Ectodermal cell (in vitro differentiated cells): ENCODE data around the gene OR52D1.

Experiments
- H3K27ac ChIP-seq: 2 replicates; pipeline ENCODE4 v1.7.0; 2013; ENCODE audit warnings: mild to moderate bottlenecking, low read depth, low read length; ENCODE audit not compliant: insufficient read depth, poor library complexity, severe bottlenecking
- H3K27me3 ChIP-seq: 2 replicates; pipeline ENCODE4 v1.7.0; 2013; ENCODE audit warnings: mild to moderate bottlenecking, low read length; ENCODE audit not compliant: insufficient read depth, control insufficient read depth, poor library complexity, severe bottlenecking
- H3K36me3 ChIP-seq: one replicate; pipeline ENCODE4 v1.7.0; 2013; ENCODE audit warnings: low read length; ENCODE audit not compliant: control insufficient read depth, insufficient read depth
- H3K4me1 ChIP-seq: one replicate; pipeline ENCODE4 v1.7.0; 2013; ENCODE audit warnings: low read length; ENCODE audit not compliant: control insufficient read depth, insufficient read depth
- H3K4me3 ChIP-seq: 2 replicates; pipeline ENCODE4 v1.7.0; 2013; ENCODE audit warnings: low read depth, low read length, control low read depth; ENCODE audit not compliant: insufficient read depth
- H3K9me3 ChIP-seq: 2 replicates; pipeline ENCODE4 v1.7.0; 2013; ENCODE audit warnings: mild to moderate bottlenecking, low read length, moderate library complexity; ENCODE audit not compliant: control insufficient read depth
- WGBS, 2 experiments: methylation state at CpG; one replicate each; pipeline ENCODE4 v1.1.7; 2013; ENCODE audit warnings: missing lambda C conversion rate in 2 of 2; 5-methylcytosine and 5-hydroxymethylcytosine counted together

The OR52D1 gene

DNA sequence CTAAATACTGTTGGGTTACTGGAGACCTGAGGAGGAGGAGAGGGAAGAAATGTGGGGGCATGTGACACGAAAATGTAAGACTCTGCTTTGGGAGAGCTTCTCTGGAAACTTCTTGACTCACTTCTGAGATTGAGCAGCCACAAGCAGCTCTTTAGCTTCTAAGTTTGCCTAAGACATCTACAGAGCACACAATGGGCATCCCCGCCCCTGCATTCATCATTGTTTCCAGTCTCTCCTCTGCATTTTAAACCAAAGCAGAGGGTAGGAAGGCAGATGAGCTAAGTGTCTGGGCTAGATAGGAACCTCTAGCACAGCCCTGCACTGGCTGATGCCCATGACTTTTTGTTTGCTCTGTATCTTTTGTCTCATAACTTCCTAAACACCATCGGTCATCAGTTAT, 2.1 kb upstream of the OR52D1 start:
- H3K27me3 ChIP-seq = no peaks in the 10 kb centered on the region
- no peak overlapping the region for H3K27ac ChIP-seq
- H3K36me3 ChIP-seq = no peaks in the 10 kb centered on the region
- no peak overlapping the region for H3K4me3 ChIP-seq
- H3K4me1 ChIP-seq = peaks cover 4% of the 10 kb centered on the region
- 72 to 84% methylated on average over 2 to 3 of the region's 3 CpGs for WGBS, 2 experiments
- H3K9me3 ChIP-seq = no peaks in the 10 kb centered on the region

DNA sequence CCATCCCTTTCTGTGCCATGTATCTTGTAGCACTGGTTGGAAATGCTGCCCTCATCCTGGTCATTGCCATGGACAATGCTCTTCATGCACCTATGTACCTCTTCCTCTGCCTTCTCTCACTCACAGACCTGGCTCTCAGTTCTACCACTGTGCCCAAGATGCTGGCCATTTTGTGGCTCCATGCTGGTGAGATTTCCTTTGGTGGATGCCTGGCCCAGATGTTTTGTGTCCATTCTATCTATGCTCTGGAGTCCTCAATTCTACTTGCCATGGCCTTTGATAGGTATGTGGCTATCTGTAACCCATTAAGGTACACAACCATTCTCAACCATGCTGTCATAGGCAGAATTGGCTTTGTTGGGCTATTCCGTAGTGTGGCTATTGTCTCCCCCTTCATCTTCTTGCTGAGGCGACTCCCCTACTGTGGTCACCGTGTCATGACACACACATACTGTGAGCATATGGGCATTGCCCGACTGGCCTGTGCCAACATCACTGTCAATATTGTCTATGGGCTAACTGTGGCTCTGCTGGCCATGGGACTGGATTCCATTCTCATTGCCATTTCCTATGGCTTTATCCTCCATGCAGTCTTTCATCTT, 414 bp downstream of the OR52D1 start:
- 90 to 94% methylated on average over 4 of the region's 4 CpGs for WGBS, 2 experiments
- no peaks in the 10 kb centered on the region for H3K9me3 ChIP-seq
- H3K4me1 ChIP-seq = peaks cover 4% of the 10 kb centered on the region
- no peak overlapping the region for H3K4me3 ChIP-seq
- H3K36me3 ChIP-seq = no peaks in the 10 kb centered on the region
- no peaks in the 10 kb centered on the region for H3K27me3 ChIP-seq
- no peak overlapping the region for H3K27ac ChIP-seq

DNA sequence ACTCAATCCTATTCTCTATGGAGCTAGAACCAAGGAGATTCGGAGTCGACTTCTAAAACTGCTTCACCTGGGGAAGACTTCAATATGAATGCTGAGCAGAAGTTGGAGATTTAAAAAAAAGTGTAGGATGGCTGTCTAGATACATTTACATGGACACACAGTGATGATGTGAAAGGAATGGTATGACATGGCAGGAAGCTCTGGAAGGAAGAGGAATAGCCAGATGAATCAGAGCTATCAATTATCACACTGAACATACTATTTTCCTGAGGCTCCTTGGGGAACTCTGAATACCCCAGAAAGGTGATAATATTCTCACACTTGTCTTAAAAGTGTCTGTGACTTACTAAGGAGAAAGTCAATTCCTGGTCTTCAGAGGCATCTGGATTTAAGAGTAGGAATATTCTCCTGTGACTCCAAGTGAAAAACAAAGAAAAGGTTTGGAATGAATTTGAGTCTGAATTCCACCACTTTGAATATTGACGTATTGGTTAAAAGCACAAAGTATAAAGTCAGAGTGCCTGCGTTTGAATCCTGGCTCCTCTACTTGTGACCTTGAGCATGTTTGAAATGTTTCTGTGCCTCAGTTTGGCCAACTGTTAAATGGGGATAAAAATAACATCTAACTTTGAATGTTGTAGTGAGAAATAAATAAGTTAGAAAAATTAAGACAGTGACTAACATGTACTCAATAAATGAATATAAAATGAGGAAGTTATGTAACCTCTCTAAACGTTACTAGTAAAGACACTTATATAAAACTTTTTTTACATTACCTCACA, 1.3 kb downstream of the OR52D1 start:
- H3K4me3 ChIP-seq = no peak overlapping the region
- no peaks in the 10 kb centered on the region for H3K36me3 ChIP-seq
- H3K27ac ChIP-seq = no peak overlapping the region
- peaks cover 4% of the 10 kb centered on the region for H3K4me1 ChIP-seq
- H3K9me3 ChIP-seq = no peaks in the 10 kb centered on the region
- WGBS, 2 experiments = 69 to 74% methylated on average over 4 of the region's 5 CpGs
- no peaks in the 10 kb centered on the region for H3K27me3 ChIP-seq

DNA sequence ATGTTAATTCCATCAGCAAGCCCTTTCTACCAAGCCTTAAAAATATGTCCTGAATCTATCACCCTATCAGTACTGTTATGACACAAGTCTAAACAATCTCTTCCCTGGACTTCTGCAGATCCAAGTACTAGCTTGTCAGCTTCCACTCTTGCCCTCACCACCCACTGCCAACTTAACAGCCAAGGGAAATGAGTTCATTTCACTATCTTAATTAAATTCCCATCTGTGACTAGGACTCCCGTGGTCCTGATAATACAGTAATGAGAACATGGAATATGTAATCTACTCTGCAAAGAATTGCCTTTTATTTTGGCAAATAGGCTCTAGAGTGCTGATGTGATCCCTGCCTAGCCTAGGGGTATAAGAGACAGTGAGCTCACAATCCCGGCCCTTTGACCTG, 11.2 kb downstream of the OR52D1 start:
- Histone ChIP-seq H3K27me3 (no peaks in the 10 kb centered on the region), H3K36me3 (no peaks in the 10 kb centered on the region), H3K4me3 (no peak overlapping the region), H3K27ac (no peak overlapping the region), H3K9me3 (no peaks in the 10 kb centered on the region), H3K4me1 (no peaks in the 10 kb centered on the region)
- WGBS, 2 experiments = 82 to 96% methylated on average over 2 of the region's 2 CpGs

DNA sequence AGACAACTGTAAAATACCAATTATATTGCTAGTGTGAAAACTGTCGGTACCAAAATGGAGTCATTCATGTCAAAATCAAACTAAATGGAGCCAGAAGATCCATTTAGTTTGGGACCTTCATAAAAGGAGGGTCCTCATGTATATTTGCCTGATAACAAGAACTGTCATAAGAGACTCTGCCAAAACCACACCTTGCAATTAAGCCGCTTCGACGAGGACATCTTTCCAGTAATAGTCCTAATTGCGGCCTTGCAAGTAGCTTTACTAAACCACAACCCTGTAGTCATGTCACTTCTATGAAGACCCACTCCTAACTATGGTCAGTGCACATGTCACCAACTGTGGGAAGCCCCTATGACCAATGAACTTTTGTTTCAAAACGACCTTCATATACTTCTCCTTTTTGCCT, 11.9 kb downstream of the OR52D1 start:
- no peaks in the 10 kb centered on the region for H3K4me1 ChIP-seq
- 86 to 92% methylated on average over 6 of the region's 6 CpGs for WGBS, 2 experiments
- no peak overlapping the region for H3K27ac ChIP-seq
- no peak overlapping the region for H3K4me3 ChIP-seq
- H3K9me3 ChIP-seq = no peaks in the 10 kb centered on the region
- no peaks in the 10 kb centered on the region for H3K36me3 ChIP-seq
- no peaks in the 10 kb centered on the region for H3K27me3 ChIP-seq

DNA sequence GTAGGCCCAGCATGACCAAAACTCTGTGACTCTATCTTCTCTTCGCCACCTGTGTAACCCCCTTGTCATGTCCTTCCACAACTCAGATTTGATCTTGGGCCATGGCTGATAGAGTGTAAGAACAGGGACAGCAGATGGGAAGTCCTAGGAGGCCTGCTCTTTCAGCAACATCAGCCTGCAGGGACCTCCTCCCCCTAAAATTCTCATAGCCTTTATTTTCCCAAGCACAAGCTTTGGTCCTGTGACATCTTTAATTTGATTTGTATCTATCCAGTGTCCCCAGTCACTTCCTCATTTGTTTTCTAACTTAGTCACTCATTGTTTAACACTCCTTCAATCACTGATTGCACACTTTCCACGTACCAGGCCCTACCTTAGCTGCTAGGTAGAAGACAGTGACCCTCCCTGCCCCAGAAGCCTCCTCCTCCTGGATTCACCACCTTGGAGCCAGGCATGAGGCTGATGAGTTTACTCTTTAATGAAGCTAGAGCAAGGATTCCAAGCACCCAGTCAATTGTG, 16.0 kb downstream of the OR52D1 start:
- 93 to 94% methylated on average over 2 of the region's 2 CpGs for WGBS, 2 experiments
- no peaks in the 10 kb centered on the region for H3K4me1 ChIP-seq
- no peak overlapping the region for H3K4me3 ChIP-seq
- H3K27me3 ChIP-seq = no peaks in the 10 kb centered on the region
- H3K9me3 ChIP-seq = no peaks in the 10 kb centered on the region
- H3K36me3 ChIP-seq = no peaks in the 10 kb centered on the region
- no peak overlapping the region for H3K27ac ChIP-seq

DNA sequence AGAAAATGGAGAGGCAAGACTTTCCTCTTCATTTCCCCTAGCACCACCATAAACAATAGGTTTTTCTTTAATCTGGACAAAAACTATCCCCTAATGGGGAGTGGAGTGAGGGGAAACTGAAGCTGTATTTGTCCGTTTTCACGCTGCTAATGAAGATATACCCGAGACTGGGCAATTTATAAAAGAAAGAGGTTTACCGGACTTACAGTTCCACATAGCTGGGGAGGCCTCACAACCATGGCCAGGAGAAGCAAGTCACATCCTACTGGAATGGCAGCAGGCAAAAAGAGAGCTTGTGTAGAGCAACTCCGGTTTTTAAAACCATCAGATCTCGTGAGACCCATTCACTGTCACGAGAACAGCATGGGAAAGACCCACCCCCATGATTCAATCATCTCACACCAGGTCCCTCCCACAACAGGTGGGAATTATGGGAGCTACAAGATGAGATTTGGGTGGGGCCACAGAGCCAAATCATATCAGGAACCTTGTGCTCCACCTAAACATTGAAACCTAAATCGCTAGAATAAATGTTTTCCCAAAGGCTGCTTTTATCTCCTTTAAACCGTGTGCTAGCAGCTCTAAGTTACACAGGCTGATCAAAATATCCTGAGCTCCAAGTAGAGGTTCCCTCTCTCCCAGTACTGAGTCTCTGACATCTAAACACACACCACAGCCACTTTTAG, 17.0 kb downstream of the OR52D1 start:
- H3K4me3 ChIP-seq = no peak overlapping the region
- H3K27me3 ChIP-seq = no peaks in the 10 kb centered on the region
- 93 to 96% methylated on average over 9 of the region's 9 CpGs for WGBS, 2 experiments
- H3K27ac ChIP-seq = no peak overlapping the region
- H3K9me3 ChIP-seq = no peaks in the 10 kb centered on the region
- no peaks in the 10 kb centered on the region for H3K36me3 ChIP-seq
- no peaks in the 10 kb centered on the region for H3K4me1 ChIP-seq

- WGBS, 2 experiments = 93 to 94% methylated on average over 9 of the region's 9 CpGs
- H3K36me3 ChIP-seq = no peaks in the 10 kb centered on the region
- no peaks in the 10 kb centered on the region for H3K27me3 ChIP-seq
- H3K4me3 ChIP-seq = no peak overlapping the region
- H3K27ac ChIP-seq = no peak overlapping the region
- no peaks in the 10 kb centered on the region for H3K4me1 ChIP-seq
- H3K9me3 ChIP-seq = no peaks in the 10 kb centered on the region
These were observed 18.9 kb downstream of the OR52D1 start for GRCh38 chr11:5507177-5507932.

- H3K9me3 ChIP-seq = no peaks in the 10 kb centered on the region
- WGBS, 2 experiments = 95 to 96% methylated on average over 6 of the region's 6 CpGs
- no peaks in the 10 kb centered on the region for H3K4me1 ChIP-seq
- H3K4me3 ChIP-seq = no peak overlapping the region
- no peak overlapping the region for H3K27ac ChIP-seq
- no peaks in the 10 kb centered on the region for H3K36me3 ChIP-seq
- no peaks in the 10 kb centered on the region for H3K27me3 ChIP-seq
These were observed 19.4 kb downstream of the OR52D1 start for GRCh38 chr11:5507933-5508305.

GRCh38 chr11:5508605-5509004, 20.1 kb downstream of the OR52D1 start:
- Histone ChIP-seq H3K36me3 (no peaks in the 10 kb centered on the region), H3K4me1 (no peaks in the 10 kb centered on the region)

More at GRCh38 chr11:5508605-5509004, 20.1 kb downstream of the OR52D1 start:
- no peaks in the 10 kb centered on the region for H3K9me3 ChIP-seq
- H3K27ac ChIP-seq = no peak overlapping the region
- no peaks in the 10 kb centered on the region for H3K27me3 ChIP-seq
- WGBS, 2 experiments = 95 to 96% methylated on average over 8 of the region's 8 CpGs
- H3K4me3 ChIP-seq = no peak overlapping the region
